ENCODE results near the gene CACNA1A.

DNA sequence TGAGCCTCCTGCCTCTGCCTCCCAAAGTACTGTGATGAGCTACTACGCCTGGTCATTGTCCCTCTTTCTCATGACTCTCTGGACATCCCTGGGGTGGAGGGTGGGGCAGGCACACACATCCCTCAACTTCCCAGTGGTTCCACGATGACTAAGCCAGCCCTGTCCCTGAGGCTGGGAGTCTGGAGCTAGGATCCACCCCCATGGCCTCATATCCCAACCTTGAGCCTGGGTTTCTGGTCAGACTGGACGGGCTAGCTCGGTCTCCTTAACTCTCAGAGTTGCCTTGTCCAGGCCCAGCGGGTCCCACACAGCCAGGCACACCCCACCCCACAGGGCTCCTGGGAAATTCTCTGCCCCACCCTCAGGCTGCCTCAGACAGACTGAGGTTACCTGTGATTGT is 336.5 kb downstream of the CACNA1A start:
- TF ChIP-seq, protein P1, sequence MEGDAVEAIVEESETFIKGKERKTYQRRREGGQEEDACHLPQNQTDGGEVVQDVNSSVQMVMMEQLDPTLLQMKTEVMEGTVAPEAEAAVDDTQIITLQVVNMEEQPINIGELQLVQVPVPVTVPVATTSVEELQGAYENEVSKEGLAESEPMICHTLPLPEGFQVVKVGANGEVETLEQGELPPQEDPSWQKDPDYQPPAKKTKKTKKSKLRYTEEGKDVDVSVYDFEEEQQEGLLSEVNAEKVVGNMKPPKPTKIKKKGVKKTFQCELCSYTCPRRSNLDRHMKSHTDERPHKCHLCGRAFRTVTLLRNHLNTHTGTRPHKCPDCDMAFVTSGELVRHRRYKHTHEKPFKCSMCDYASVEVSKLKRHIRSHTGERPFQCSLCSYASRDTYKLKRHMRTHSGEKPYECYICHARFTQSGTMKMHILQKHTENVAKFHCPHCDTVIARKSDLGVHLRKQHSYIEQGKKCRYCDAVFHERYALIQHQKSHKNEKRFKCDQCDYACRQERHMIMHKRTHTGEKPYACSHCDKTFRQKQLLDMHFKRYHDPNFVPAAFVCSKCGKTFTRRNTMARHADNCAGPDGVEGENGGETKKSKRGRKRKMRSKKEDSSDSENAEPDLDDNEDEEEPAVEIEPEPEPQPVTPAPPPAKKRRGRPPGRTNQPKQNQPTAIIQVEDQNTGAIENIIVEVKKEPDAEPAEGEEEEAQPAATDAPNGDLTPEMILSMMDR (IDR thresholded peaks at IDR 0.05), result no peak
- TF ChIP-seq POLR2A (IDR thresholded peaks at IDR 0.05), result no peak

Measured in body of pancreas (tissue), 4 donors.